Sigmoid colon (tissue), 3 donors: ENCODE measurements around the gene SLC9A7.

Experiments used
- CTCF ChIP-seq, 4 experiments: fragments of 450-650 bp in 3 of 4; fragments of 200-600 bp in 1 of 4; IDR thresholded peaks; one replicate each; pipeline ENCODE4 v1.5.1; 2016 to 2019; ENCODE audit warnings: antibody characterized with exemption in 4 of 4, mild to moderate bottlenecking in 3 of 4, moderate library complexity in 2 of 4
- POLR2A ChIP-seq, 2 donors: fragments of 450-650 bp; IDR thresholded peaks; one replicate each; pipeline ENCODE4 v1.6.1; 2016; ENCODE audit warnings: antibody characterized with exemption in 2 of 2, mild to moderate bottlenecking in 2 of 2, moderate library complexity in 2 of 2

- TF ChIP-seq POLR2A (IDR thresholded peaks at IDR 0.05), result no peak
- TF ChIP-seq CTCF (IDR thresholded peaks at IDR 0.05), result no peak
Measured at GRCh38 chrX:46601283-46601682, 157.6 kb downstream of the SLC9A7 start.
